Measurements from ENCODE around the gene ADCK1.
"Not testable (repeated sequence)": the region's sequence is repeated elsewhere in the genome, so short reads cannot be mapped to it uniquely, and the experiment has no call there.

The ADCK1 gene

DNA sequence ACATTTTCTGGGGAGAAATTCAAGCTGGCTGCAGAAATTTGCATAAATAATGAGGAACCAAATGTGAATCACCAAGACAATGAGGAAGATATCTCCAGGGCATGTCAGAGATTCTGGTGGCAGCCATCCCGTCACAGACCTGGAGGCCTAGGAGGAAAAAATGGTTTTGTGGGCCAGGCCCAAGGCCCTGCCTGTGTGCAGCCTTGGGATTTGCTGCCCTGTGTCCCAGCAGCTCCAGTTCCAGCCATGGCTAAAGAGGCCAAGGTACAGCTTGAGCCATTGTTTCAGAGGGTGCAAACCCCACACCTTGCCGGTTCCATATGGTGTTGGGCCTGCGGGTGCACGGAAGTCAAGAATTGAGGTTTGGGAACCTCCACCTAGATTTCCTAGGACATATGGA, 147.5 kb downstream of the ADCK1 start:
- WGBS (ENCODE audit: extremely low coverage, insufficient coverage, insufficient read length) = no CpG with 5 or more reads among the region's 4 CpGs
- Histone ChIP-seq H3K27me3 (ENCODE audit: insufficient read depth, low read length) (no peaks in the 10 kb centered on the region), H3K4me2 (ENCODE audit: low read length) (no peak overlapping the region), H3K4me3 (ENCODE audit: low read depth, low read length) (no peak overlapping the region), H4K8ac (ENCODE audit: low read depth, low read length) (no peak overlapping the region), H3K23ac (ENCODE audit: low read length) (no peak overlapping the region), H2BK120ac (ENCODE audit: insufficient read depth, low read length, poor library complexity) (no peak overlapping the region), H3K36me3 (ENCODE audit: control insufficient read depth in 1 of 2, insufficient read depth in 2 of 2, low read length in 2 of 2) (no peaks in the 10 kb centered on the region), H3K9ac (ENCODE audit: low read length) (no peak overlapping the region), H3K27ac (ENCODE audit: low read depth, low read length) (no peak overlapping the region), H3K4me1 (ENCODE audit: control insufficient read depth in 1 of 2, insufficient read depth in 2 of 2, low read length in 2 of 2) (no peaks in the 10 kb centered on the region), H2AK5ac (ENCODE audit: low read length) (no peak overlapping the region), H4K12ac (ENCODE audit: low read depth, low read length) (no peak overlapping the region), H3K79me2 (ENCODE audit: control insufficient read depth, insufficient read depth, low read length, poor library complexity) (no peaks in the 10 kb centered on the region), H3K18ac (ENCODE audit: low read length) (no peak overlapping the region), H3K9me3 (ENCODE audit: insufficient read depth, low read depth, low read length) (peaks cover 14% of the 10 kb centered on the region), H2BK12ac (ENCODE audit: low read length) (no peak overlapping the region), H3K4ac (ENCODE audit: low read depth, low read length) (no peak overlapping the region), H2AFZ (ENCODE audit: insufficient read depth, low read length, poor library complexity) (no peak overlapping the region), H4K91ac (ENCODE audit: low read depth, low read length) (no peak overlapping the region), H3K14ac (ENCODE audit: low read length) (no peak overlapping the region), H2BK5ac (ENCODE audit: low read depth, low read length, poor library complexity) (no peak overlapping the region), H3K79me1 (ENCODE audit: low read length) (no peaks in the 10 kb centered on the region)
- no peak for DNase-seq

DNA sequence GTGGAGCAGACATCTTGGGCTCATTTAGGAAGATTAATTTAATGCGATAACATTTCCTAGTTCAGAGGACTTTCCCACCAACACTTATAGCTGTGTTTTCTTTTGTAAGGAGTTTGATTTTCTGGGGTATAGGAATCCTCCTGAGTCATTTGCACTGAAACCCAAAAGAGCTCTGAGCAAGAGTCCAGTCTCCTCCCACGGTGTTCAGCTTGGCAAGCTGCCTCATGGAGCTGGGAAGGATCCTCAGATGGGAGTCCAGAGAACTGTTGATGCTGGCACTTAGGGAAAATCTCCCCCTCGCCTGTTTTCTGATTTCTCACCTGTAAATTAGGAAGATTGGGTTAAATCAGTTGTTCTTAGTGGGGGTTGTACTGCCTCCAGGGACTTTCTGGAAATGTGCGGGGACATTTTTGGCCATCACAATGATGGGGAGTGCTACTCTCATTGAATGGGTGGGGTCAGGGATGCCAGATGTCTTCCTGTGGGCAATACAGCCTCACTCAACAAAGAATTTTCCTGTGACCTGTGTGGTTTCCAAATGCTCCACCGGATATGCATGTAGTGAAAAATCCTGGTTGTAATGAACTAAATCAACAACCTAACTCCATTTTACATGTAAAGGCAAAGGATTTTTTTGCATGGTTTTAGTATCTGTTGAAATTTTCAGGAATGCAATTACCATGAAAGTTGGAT, 150.6 kb downstream of the ADCK1 start:
- H3K9me3 ChIP-seq (ENCODE audit: insufficient read depth, low read depth, low read length) = peaks cover 10% of the 10 kb centered on the region
- H3K9ac ChIP-seq (ENCODE audit: low read length) = no peak overlapping the region
- H2BK5ac ChIP-seq (ENCODE audit: low read depth, low read length, poor library complexity) = no peak overlapping the region
- H3K4me2 ChIP-seq (ENCODE audit: low read length) = no peak overlapping the region
- H2BK120ac ChIP-seq (ENCODE audit: insufficient read depth, low read length, poor library complexity) = no peak overlapping the region
- H3K36me3 ChIP-seq (ENCODE audit: control insufficient read depth in 1 of 2, insufficient read depth in 2 of 2, low read length in 2 of 2) = no peaks in the 10 kb centered on the region
- H3K23ac ChIP-seq (ENCODE audit: low read length) = no peak overlapping the region
- H3K4me1 ChIP-seq (ENCODE audit: control insufficient read depth in 1 of 2, insufficient read depth in 2 of 2, low read length in 2 of 2) = no peaks in the 10 kb centered on the region
- no peak overlapping the region for H3K4me3 ChIP-seq (ENCODE audit: low read depth, low read length)
- H3K79me1 ChIP-seq (ENCODE audit: low read length) = no peaks in the 10 kb centered on the region
- no peak overlapping the region for H4K91ac ChIP-seq (ENCODE audit: low read depth, low read length)
- no peak overlapping the region for H3K27ac ChIP-seq (ENCODE audit: low read depth, low read length)
- no peak for DNase-seq
- H2AFZ ChIP-seq (ENCODE audit: insufficient read depth, low read length, poor library complexity) = no peak overlapping the region
- no peak overlapping the region for H4K8ac ChIP-seq (ENCODE audit: low read depth, low read length)
- no peak overlapping the region for H3K4ac ChIP-seq (ENCODE audit: low read depth, low read length)
- H3K27me3 ChIP-seq (ENCODE audit: insufficient read depth, low read length) = no peaks in the 10 kb centered on the region
- no peak overlapping the region for H3K14ac ChIP-seq (ENCODE audit: low read length)
- no CpG with 5 or more reads among the region's 5 CpGs for WGBS (ENCODE audit: extremely low coverage, insufficient coverage, insufficient read length)
- H2BK12ac ChIP-seq (ENCODE audit: low read length) = no peak overlapping the region
- no peak overlapping the region for H3K18ac ChIP-seq (ENCODE audit: low read length)
- H2AK5ac ChIP-seq (ENCODE audit: low read length) = no peak overlapping the region
- no peak overlapping the region for H4K12ac ChIP-seq (ENCODE audit: low read depth, low read length)
- H3K79me2 ChIP-seq (ENCODE audit: control insufficient read depth, insufficient read depth, low read length, poor library complexity) = no peaks in the 10 kb centered on the region

DNA sequence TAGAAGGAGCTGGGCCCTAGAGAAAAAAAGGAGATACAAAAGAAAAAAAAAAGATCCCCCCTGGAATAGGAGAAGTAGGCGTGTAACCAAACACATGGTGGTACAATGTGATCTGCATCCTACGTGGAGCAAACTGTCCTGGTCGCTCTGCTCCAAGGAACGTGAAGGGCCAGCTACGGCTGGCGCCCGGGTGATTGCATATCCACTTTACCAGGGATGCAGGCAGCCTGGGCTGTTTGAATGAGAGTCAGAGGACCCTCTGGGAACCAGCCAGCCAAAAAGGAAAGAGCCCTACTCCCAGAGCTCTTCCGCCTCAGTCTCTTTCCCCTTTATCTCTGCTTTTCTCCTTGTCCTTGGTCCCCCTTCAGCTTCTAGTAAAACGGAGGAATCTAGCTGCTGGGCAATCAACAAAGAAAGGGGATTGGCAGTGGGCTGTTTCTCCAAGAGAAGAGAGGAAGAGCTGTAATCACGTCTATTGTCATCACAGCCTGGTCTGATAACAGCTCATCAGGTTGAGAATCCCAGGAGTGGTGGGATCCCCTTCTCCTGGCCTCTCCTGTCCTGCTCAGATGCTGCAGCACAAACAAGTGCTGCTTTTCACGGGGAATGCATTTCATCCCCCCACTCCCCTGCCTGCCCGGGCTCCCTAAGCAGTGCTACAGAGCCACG, 156.0 kb downstream of the ADCK1 start:
- H3K18ac ChIP-seq (ENCODE audit: low read length) = no peak overlapping the region
- no peak for DNase-seq
- H3K4ac ChIP-seq (ENCODE audit: low read depth, low read length) = no peak overlapping the region
- H3K27ac ChIP-seq (ENCODE audit: low read depth, low read length) = no peak overlapping the region
- H3K27me3 ChIP-seq (ENCODE audit: insufficient read depth, low read length) = no peaks in the 10 kb centered on the region
- no peak overlapping the region for H2AFZ ChIP-seq (ENCODE audit: insufficient read depth, low read length, poor library complexity)
- no peak overlapping the region for H2AK5ac ChIP-seq (ENCODE audit: low read length)
- H3K79me2 ChIP-seq (ENCODE audit: control insufficient read depth, insufficient read depth, low read length, poor library complexity) = no peaks in the 10 kb centered on the region
- no CpG with 5 or more reads among the region's 13 CpGs for WGBS (ENCODE audit: extremely low coverage, insufficient coverage, insufficient read length)
- H3K36me3 ChIP-seq (ENCODE audit: control insufficient read depth in 1 of 2, insufficient read depth in 2 of 2, low read length in 2 of 2) = no peaks in the 10 kb centered on the region
- no peak overlapping the region for H3K14ac ChIP-seq (ENCODE audit: low read length)
- H2BK12ac ChIP-seq (ENCODE audit: low read length) = no peak overlapping the region
- no peak overlapping the region for H3K4me3 ChIP-seq (ENCODE audit: low read depth, low read length)
- no peak overlapping the region for H2BK5ac ChIP-seq (ENCODE audit: low read depth, low read length, poor library complexity)
- no peak overlapping the region for H3K9ac ChIP-seq (ENCODE audit: low read length)
- H3K23ac ChIP-seq (ENCODE audit: low read length) = no peak overlapping the region
- no peak overlapping the region for H4K8ac ChIP-seq (ENCODE audit: low read depth, low read length)
- peaks cover 1% of the 10 kb centered on the region for H3K9me3 ChIP-seq (ENCODE audit: insufficient read depth, low read depth, low read length)
- H3K4me2 ChIP-seq (ENCODE audit: low read length) = no peak overlapping the region
- H4K12ac ChIP-seq (ENCODE audit: low read depth, low read length) = no peak overlapping the region
- no peaks in the 10 kb centered on the region for H3K79me1 ChIP-seq (ENCODE audit: low read length)
- H3K4me1 ChIP-seq (ENCODE audit: control insufficient read depth in 1 of 2, insufficient read depth in 2 of 2, low read length in 2 of 2) = peaks cover 4 to 5% of the 10 kb centered on the region in 2 experiments
- no peak overlapping the region for H4K91ac ChIP-seq (ENCODE audit: low read depth, low read length)
- H2BK120ac ChIP-seq (ENCODE audit: insufficient read depth, low read length, poor library complexity) = no peak overlapping the region

- WGBS (ENCODE audit: extremely low coverage, insufficient coverage, insufficient read length) = no CpG with 5 or more reads among the region's 3 CpGs
- not testable (repeated sequence) for H3K4me2 ChIP-seq (ENCODE audit: low read length); H3K79me2 ChIP-seq (ENCODE audit: control insufficient read depth, insufficient read depth, low read length, poor library complexity); H3K9ac ChIP-seq (ENCODE audit: low read length); H2AK5ac ChIP-seq (ENCODE audit: low read length); H3K4ac ChIP-seq (ENCODE audit: low read depth, low read length); H3K27me3 ChIP-seq (ENCODE audit: insufficient read depth, low read length); H3K18ac ChIP-seq (ENCODE audit: low read length); H3K9me3 ChIP-seq (ENCODE audit: insufficient read depth, low read depth, low read length); H3K4me1 ChIP-seq (ENCODE audit: control insufficient read depth in 1 of 2, insufficient read depth in 2 of 2, low read length in 2 of 2); H3K14ac ChIP-seq (ENCODE audit: low read length); H3K36me3 ChIP-seq (ENCODE audit: control insufficient read depth in 1 of 2, insufficient read depth in 2 of 2, low read length in 2 of 2); H2BK120ac ChIP-seq (ENCODE audit: insufficient read depth, low read length, poor library complexity); H3K4me3 ChIP-seq (ENCODE audit: low read depth, low read length); H4K8ac ChIP-seq (ENCODE audit: low read depth, low read length); H2BK5ac ChIP-seq (ENCODE audit: low read depth, low read length, poor library complexity); H3K27ac ChIP-seq (ENCODE audit: low read depth, low read length); H2AFZ ChIP-seq (ENCODE audit: insufficient read depth, low read length, poor library complexity); DNase-seq; H2BK12ac ChIP-seq (ENCODE audit: low read length); H3K23ac ChIP-seq (ENCODE audit: low read length); H4K12ac ChIP-seq (ENCODE audit: low read depth, low read length); H3K79me1 ChIP-seq (ENCODE audit: low read length); H4K91ac ChIP-seq (ENCODE audit: low read depth, low read length)
These were observed 159.8 kb downstream of the ADCK1 start for GRCh38 chr14:77959686-77960085.
